ENCODE measurements around the gene RMND1. TPM values are rescaled to one million over a fixed set of nuclear protein-coding genes. Genes with fewer than 3 reads are reported as not detected.

Gene RMND1
- total and polyA plus RNA-seq, 2 of the 13 experiments (the other 11 are each of a cell fraction or from before 2014, with no cell fraction given) = 34.0 to 72.5 TPM

GRCh38 chr6:151389618-151390275, 62.2 kb downstream of the RMND1 start (continued):
- TF ChIP-seq ZSCAN30 (CRISPR knock-in tag; IDR thresholded peaks at IDR 0.05) (peak; percentile 67; the same call in 1 of the 2 replicates), HNRNPLL (IDR thresholded peaks at IDR 0.05; ENCODE audit: low read depth, low read length, poor library complexity, severe bottlenecking) (peak; percentile 81), SATB2 (CRISPR knock-in tag; IDR thresholded peaks at IDR 0.05) (peak; percentile 89), BCL3 (CRISPR knock-in tag; IDR thresholded peaks at IDR 0.05) (peak; percentile 40; the same call in 1 of the 2 replicates), ZNF275 (CRISPR knock-in tag; IDR thresholded peaks at IDR 0.05; ENCODE audit: borderline replicate concordance) (peak; percentile 86; the same call in 1 of the 2 replicates), ZBTB33 (CRISPR knock-in tag; IDR thresholded peaks at IDR 0.05) (no peak), ARHGAP35 (CRISPR knock-in tag; IDR thresholded peaks at IDR 0.05; ENCODE audit: borderline replicate concordance) (peak; percentile 33; the same call in 1 of the 2 replicates), ATAD3A (CRISPR knock-in tag; IDR thresholded peaks at IDR 0.05) (no peak), TOPORS (CRISPR knock-in tag; IDR thresholded peaks at IDR 0.05) (peak; percentile 85), TFE3 (CRISPR knock-in tag; IDR thresholded peaks at IDR 0.05) (peak; percentile 22; the same call in 1 of the 2 replicates), FOSL1 (CRISPR knock-in tag; IDR thresholded peaks at IDR 0.05; ENCODE audit: borderline replicate concordance) (peak; percentile 5; the same call in 1 of the 2 replicates), ZNF572 (CRISPR knock-in tag; IDR thresholded peaks at IDR 0.05) (0 out of 2 replicates have a peak, but pooled peaks have one; percentile 69), SMAD9 (CRISPR knock-in tag; IDR thresholded peaks at IDR 0.05) (no peak), NFIB (CRISPR knock-in tag; IDR thresholded peaks at IDR 0.05; ENCODE audit: borderline replicate concordance) (no peak), HOXA3 (CRISPR knock-in tag; IDR thresholded peaks at IDR 0.05) (no peak), YY1 (IDR thresholded peaks at IDR 0.05; ENCODE audit: insufficient read depth, insufficient replicate concordance, low read depth, low read length) (peak; percentile 75), ZNF563 (CRISPR knock-in tag; IDR thresholded peaks at IDR 0.05) (peak; percentile 86), MEIS2 (CRISPR knock-in tag; IDR thresholded peaks at IDR 0.05) (peak; percentile 87; the same call in 1 of the 2 replicates), ZFX (CRISPR knock-in tag; IDR thresholded peaks at IDR 0.05; ENCODE audit: low read depth) (peak; percentile 98), ZFP36 (IDR thresholded peaks at IDR 0.05; ENCODE audit: borderline replicate concordance, low read depth, low read length, partially characterized antibody) (no peak), ZNF784 (CRISPR knock-in tag; IDR thresholded peaks at IDR 0.05; ENCODE audit: borderline replicate concordance) (no peak), RNF2 (conservative IDR thresholded peaks at IDR 0.05; ENCODE audit: low read depth) (no peak; the same call in none of the 2 replicates), ZNF121 (CRISPR knock-in tag; IDR thresholded peaks at IDR 0.05) (peak; percentile 64; the same call in 1 of the 2 replicates)

All from HepG2 (cell line).